GM21717 (cell line): ENCODE data around the gene MEIS2.

Experiments
- ATAC-seq: cut with Tn5 transposase; IDR thresholded peaks from one replicate; pipeline ENCODE4 v1.9.1; 2021; ENCODE audit warnings: mild to moderate bottlenecking, moderate library complexity; ENCODE audit not compliant: unreplicated experiment

The MEIS2 gene

DNA sequence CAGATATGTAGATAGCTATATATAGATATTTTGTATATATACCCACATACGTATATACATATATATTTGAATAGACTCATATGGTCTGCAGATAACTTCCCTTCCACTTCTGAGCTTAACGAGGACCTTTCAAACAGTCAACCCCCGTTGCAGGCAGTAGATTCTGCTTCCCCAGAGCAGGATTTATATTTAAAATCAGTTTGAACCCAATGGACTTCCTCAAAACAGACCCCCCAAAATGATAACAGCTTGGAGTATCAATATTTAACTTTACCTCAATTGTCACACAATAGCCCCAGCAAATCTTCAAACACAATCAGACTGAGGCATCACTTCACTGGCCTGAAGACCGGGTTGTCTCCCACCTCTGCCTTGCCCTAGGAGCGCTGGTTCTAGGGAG lies 218.3 kb downstream of the MEIS2 start:
- ATAC-seq, result no peak

DNA sequence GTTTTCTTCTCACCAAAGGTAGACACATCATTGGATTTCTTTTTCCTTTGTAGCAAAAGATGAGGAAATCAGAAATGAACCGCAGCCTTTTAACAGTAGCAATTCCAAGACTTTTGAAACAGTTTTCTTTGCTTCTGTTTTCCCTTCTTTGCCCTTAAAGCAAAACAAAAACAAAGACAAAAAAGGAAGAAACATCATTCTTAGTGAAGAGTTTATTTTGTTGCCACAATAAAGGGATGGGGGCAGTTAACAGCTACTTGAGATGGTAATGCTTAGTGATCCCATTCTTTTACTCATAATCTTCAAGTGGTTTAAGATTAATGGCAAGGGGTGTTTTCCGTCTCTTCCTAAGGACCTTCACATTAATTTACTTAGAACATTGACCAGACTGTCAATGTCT lies 218.8 kb downstream of the MEIS2 start:
- no peak for ATAC-seq

DNA sequence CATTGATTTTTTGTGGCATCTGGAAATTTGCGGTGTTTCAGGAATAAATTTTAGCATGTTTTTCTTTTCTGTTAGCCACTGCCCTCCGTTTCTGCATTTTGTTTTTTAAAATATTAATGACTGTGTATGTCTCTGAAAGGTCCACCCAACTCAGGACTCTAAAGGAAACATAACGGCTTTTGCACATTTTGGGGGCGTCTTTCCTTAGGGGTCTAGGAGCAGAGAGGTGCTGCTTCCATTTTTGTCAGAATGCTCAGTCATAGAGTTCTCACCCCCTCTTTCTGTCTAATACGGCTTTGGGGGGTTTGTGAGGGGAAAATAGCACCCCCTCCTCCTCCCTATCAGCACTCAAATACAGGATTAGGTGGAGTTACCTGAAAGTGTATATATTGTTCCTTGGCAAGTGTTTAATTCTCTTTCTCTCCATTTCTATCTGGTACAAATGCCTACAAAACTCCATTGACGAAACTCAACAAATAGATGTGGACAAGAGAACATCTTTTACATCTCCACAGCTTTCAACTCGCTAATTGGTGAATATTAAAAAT lies 219.4 kb downstream of the MEIS2 start:
- no peak for ATAC-seq

DNA sequence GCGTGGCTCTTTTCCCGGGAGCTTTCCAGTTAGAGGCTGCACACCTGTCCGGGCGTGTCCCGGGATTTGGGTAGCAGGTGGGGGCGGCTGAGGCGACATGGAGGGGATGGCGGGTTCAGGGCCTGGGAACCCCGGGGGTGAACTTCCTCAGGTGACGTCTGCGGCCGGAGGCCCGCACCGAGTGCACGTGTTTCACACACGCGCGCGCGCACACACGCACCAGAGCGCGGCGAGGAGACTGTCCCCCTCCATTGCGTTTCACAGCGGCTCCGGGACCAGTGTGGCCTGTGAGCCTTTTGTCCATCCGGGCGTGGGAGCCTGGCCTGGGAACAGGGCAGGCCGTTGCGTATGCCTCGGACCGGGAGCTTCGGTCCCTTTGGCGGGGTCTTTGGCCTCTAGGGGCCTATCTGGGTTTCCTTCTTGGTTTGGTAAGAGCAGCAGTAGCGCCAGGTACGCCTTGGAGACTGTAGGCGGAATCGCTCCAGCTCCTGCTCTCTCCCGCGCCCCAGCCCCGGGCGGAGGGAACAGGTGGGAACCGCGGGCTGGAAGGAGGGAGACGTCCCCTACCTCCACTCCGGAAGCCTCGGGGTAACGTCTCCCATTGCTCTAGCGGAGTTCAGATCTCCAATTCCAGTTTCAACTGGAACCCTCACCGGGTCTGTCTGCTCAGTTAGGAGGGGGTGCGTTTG lies 220.0 kb downstream of the MEIS2 start:
- no peak for ATAC-seq

DNA sequence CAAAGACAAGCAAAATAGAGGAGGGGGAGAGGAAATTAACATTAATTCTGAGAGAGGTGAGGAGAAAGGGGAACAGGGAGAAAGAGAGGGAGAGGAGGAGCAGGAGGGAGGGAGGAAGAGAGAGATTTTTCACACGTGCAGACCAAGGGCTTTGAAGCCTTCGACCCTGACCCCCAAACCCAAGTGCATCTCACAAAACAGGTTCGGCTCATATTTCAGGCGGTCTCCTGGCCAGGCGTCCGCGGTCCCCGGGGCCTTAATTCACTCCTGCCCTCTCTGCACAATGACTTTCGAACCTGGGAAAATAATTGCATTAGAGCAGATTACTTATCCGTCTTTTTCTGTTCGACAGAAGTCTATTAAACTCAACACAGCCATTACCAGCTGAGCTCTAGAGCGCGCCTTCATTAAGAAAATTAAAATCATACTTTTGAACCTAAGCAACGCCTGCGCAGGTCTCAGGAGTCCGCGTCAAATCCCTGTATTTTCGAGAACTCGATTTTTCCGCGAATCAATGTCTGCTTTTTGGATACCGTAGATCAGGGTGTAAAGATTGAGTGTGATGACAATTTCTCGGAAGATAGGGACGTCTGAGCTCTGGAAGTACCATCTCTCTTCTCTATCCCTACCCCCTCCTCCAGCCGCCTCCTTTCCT lies 220.7 kb downstream of the MEIS2 start:
- ATAC-seq, result no peak

- ATAC-seq, result no peak
Measured at GRCh38 chr15:36878684-36879262, 221.6 kb downstream of the MEIS2 start.

GRCh38 chr15:36877796-36878683 lies 222.3 kb downstream of the MEIS2 start:
- no peak for ATAC-seq

- no peak for ATAC-seq
Measured at GRCh38 chr15:36877294-36877693, 223.1 kb downstream of the MEIS2 start.

DNA sequence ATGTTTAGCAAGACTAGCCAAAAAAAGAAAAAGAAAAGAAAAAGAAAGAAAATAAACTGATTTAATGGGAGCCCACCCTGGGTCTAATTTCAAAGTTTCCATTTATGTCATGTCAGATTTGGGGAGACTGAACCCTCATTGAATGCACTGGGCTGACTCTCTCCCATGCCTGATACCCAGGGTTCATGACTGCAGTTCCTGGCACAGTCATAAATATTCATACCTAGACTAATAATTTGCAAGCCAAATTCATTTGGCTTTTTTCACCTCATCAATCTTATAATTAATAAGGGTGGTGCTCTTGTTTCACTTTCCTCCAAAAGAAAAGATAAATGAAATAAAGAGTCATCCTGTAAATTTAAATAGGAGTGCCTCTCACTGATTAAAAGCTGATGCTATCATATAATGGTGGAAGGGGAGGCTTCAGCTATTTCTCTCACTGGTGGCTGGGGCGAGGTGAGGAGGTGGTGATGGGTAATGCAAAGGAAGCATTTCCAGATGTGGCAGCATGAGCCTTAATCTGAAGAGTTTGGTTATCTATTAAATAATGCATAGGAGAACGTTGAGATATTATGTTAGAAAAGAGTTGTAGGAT lies 224.5 kb downstream of the MEIS2 start:
- ATAC-seq, result no peak

- no peak for ATAC-seq
Measured at GRCh38 chr15:36874930-36875329, 225.4 kb downstream of the MEIS2 start.

- no peak for ATAC-seq
Measured at GRCh38 chr15:36867436-36867835, 232.9 kb downstream of the MEIS2 start.

- no peak for ATAC-seq
Measured at GRCh38 chr15:36866896-36867295, 233.5 kb downstream of the MEIS2 start.

GRCh38 chr15:36863570-36863969 lies 236.8 kb downstream of the MEIS2 start:
- ATAC-seq, result no peak

DNA sequence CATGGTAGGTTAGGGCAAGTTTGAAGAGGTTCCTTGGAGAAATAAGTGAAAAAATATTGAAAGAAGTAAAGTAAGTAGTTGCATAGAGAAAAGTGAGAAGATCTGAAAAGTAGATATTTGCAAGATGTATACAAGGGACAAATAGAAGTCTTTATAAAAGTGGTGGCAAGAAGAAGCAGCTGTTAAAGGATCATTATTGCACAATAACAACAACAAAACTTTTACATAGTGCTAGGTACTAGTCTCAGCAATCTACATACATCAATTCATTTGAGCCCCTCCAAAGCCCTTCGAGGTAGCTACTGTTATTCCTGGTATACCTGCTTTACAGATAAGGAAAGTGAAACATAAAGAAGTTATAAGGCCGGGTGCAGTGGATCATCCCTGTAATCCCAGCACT lies 239.6 kb downstream of the MEIS2 start:
- no peak for ATAC-seq

DNA sequence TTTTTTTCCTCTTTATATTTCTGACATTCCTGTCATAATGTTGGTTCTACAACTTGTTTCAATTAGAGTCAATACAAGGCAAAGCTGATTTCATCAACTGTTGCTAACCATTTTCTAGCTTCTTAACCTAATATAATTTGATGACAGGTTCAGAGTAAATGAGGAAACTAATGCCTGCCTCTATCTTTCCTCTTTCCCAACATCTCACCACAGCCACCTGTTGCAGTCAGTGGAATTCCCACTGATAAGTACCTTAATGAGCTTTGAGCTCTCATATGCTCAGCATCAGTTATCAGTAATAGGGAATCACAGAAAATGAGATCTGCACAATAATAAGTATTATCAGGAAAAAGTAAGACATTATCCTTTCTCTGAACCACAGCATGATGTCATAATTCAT lies 241.9 kb downstream of the MEIS2 start:
- ATAC-seq, result no peak

DNA sequence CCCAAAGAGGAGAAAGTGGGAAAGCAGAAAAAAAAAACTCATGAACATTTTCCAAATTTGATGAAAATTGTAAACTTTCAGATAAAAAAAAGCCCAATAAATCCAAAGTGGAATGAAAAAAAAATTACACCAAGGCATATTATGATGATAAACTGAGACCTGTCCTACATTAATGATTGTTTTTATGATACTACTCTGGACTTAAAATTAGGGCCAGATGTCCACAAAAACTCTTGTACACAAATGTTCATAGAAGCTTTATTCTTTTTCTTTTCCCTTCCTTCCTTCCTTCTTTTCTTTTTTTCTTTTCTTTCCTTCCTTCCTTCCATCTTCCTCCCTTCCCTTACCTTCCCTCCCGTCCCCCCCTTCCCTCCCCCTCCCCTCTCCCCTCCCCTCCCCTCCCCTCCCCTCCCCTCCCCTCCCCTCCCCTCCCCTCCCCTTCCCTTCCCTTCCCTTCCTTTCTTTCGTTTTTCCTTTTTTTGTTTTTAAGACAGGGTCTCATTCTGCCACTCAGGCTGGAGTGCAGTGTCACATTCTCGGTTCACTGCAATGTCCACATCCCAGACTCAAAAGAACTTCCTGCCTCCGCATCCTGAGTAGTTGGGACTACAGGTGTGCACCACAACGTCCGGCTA lies 243.9 kb downstream of the MEIS2 start:
- ATAC-seq, result no peak

- no peak for ATAC-seq
Measured at GRCh38 chr15:36850864-36851263, 249.5 kb downstream of the MEIS2 start.

- no peak for ATAC-seq
Measured at GRCh38 chr15:36845270-36845669, 255.1 kb downstream of the MEIS2 start.

GRCh38 chr15:36844534-36844998 lies 255.8 kb downstream of the MEIS2 start:
- ATAC-seq, result no peak

DNA sequence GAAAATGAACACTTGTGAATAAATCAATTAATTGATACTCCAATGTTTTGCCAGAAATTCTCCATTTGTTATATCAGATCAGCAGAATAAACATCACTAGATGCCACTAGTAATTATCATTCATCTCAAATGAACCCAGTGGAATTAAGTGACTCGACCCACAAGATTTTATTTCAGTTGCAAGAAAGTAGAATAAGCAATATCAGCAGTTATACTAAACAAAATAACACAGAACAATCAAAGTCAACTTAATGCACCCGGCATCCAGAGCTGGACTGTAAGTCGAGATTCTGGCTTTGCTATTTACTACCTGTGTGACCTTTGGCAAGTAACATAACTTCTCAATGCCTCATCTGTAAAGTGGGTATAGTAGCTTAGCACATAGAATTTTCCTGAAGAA lies 256.5 kb downstream of the MEIS2 start:
- ATAC-seq, result no peak
